Measurements from ENCODE around the gene DMRTA2.

DMRTA2 gene

GRCh38 chr1:50422946-50423669, at the start of gene DMRTA2:
Gene DMRTA2 (minus strand): TSS chr1:50423443. CDS start chr1:50421536, 1,907 bp downstream.
- Histone ChIP-seq H3K36me3 (ENCODE audit: control insufficient read depth, low read depth, low read length) (no peaks in the 10 kb centered on the region), H3K27ac (ENCODE audit: low read length) (no peak within 1 kb of the TSS), H3K4me3 (ENCODE audit: low read length) (peak within 1 kb of the TSS; percentile 47), H3K4me1 (ENCODE audit: control insufficient read depth, low read depth, low read length) (peaks cover 23% of the 10 kb centered on the region), H3K9me3 (ENCODE audit: control insufficient read depth, low read depth, low read length) (no peaks in the 10 kb centered on the region), H3K9ac (ENCODE audit: low read length) (no peak within 1 kb of the TSS), H3K27me3 (ENCODE audit: control insufficient read depth, insufficient read depth, low read length) (peaks cover 100% of the 10 kb centered on the region)

- no peak overlapping the region for H3K27ac ChIP-seq (ENCODE audit: low read length)
- H3K4me3 ChIP-seq (ENCODE audit: low read length) = no peak overlapping the region
- H3K27me3 ChIP-seq (ENCODE audit: control insufficient read depth, insufficient read depth, low read length) = no peaks in the 10 kb centered on the region
- peaks cover 19% of the 10 kb centered on the region for H3K4me1 ChIP-seq (ENCODE audit: control insufficient read depth, low read depth, low read length)
- no peak overlapping the region for H3K9ac ChIP-seq (ENCODE audit: low read length)
- no peaks in the 10 kb centered on the region for H3K9me3 ChIP-seq (ENCODE audit: control insufficient read depth, low read depth, low read length)
- H3K36me3 ChIP-seq (ENCODE audit: control insufficient read depth, low read depth, low read length) = no peaks in the 10 kb centered on the region
These were observed 48.7 kb upstream of the DMRTA2 start for GRCh38 chr1:50471967-50472366.

GRCh38 chr1:50462964-50463363, 39.7 kb upstream of the DMRTA2 start:
- no peaks in the 10 kb centered on the region for H3K9me3 ChIP-seq (ENCODE audit: control insufficient read depth, low read depth, low read length)
- no peaks in the 10 kb centered on the region for H3K4me1 ChIP-seq (ENCODE audit: control insufficient read depth, low read depth, low read length)
- no peak overlapping the region for H3K27ac ChIP-seq (ENCODE audit: low read length)
- no peak overlapping the region for H3K9ac ChIP-seq (ENCODE audit: low read length)
- H3K4me3 ChIP-seq (ENCODE audit: low read length) = no peak overlapping the region
- H3K36me3 ChIP-seq (ENCODE audit: control insufficient read depth, low read depth, low read length) = no peaks in the 10 kb centered on the region
- no peaks in the 10 kb centered on the region for H3K27me3 ChIP-seq (ENCODE audit: control insufficient read depth, insufficient read depth, low read length)

- H3K27me3 ChIP-seq (ENCODE audit: control insufficient read depth, insufficient read depth, low read length) = no peaks in the 10 kb centered on the region
These were observed 35.3 kb upstream of the DMRTA2 start for GRCh38 chr1:50458507-50458906.

GRCh38 chr1:50454911-50455310, 31.7 kb upstream of the DMRTA2 start:
- Histone ChIP-seq H3K9ac (ENCODE audit: low read length) (no peak overlapping the region), H3K4me1 (ENCODE audit: control insufficient read depth, low read depth, low read length) (no peaks in the 10 kb centered on the region), H3K9me3 (ENCODE audit: control insufficient read depth, low read depth, low read length) (no peaks in the 10 kb centered on the region), H3K36me3 (ENCODE audit: control insufficient read depth, low read depth, low read length) (no peaks in the 10 kb centered on the region), H3K4me3 (ENCODE audit: low read length) (no peak overlapping the region), H3K27ac (ENCODE audit: low read length) (no peak overlapping the region), H3K27me3 (ENCODE audit: control insufficient read depth, insufficient read depth, low read length) (no peaks in the 10 kb centered on the region)

More at GRCh38 chr1:50458507-50458906, 35.3 kb upstream of the DMRTA2 start:
- H3K36me3 ChIP-seq (ENCODE audit: control insufficient read depth, low read depth, low read length) = no peaks in the 10 kb centered on the region
- no peaks in the 10 kb centered on the region for H3K4me1 ChIP-seq (ENCODE audit: control insufficient read depth, low read depth, low read length)
- no peak overlapping the region for H3K27ac ChIP-seq (ENCODE audit: low read length)
- no peak overlapping the region for H3K4me3 ChIP-seq (ENCODE audit: low read length)
- no peaks in the 10 kb centered on the region for H3K9me3 ChIP-seq (ENCODE audit: control insufficient read depth, low read depth, low read length)
- H3K9ac ChIP-seq (ENCODE audit: low read length) = no peak overlapping the region

GRCh38 chr1:50453266-50453665, 30.0 kb upstream of the DMRTA2 start:
- Histone ChIP-seq H3K27ac (ENCODE audit: low read length) (no peak overlapping the region), H3K36me3 (ENCODE audit: control insufficient read depth, low read depth, low read length) (no peaks in the 10 kb centered on the region), H3K27me3 (ENCODE audit: control insufficient read depth, insufficient read depth, low read length) (no peaks in the 10 kb centered on the region), H3K4me3 (ENCODE audit: low read length) (no peak overlapping the region), H3K9ac (ENCODE audit: low read length) (no peak overlapping the region), H3K9me3 (ENCODE audit: control insufficient read depth, low read depth, low read length) (no peaks in the 10 kb centered on the region), H3K4me1 (ENCODE audit: control insufficient read depth, low read depth, low read length) (no peaks in the 10 kb centered on the region)

- Histone ChIP-seq H3K4me3 (ENCODE audit: low read length) (no peak overlapping the region), H3K9ac (ENCODE audit: low read length) (no peak overlapping the region), H3K9me3 (ENCODE audit: control insufficient read depth, low read depth, low read length) (no peaks in the 10 kb centered on the region), H3K4me1 (ENCODE audit: control insufficient read depth, low read depth, low read length) (no peaks in the 10 kb centered on the region), H3K36me3 (ENCODE audit: control insufficient read depth, low read depth, low read length) (no peaks in the 10 kb centered on the region), H3K27ac (ENCODE audit: low read length) (no peak overlapping the region), H3K27me3 (ENCODE audit: control insufficient read depth, insufficient read depth, low read length) (no peaks in the 10 kb centered on the region)
These were observed 29.5 kb upstream of the DMRTA2 start for GRCh38 chr1:50452700-50453099.

- no peaks in the 10 kb centered on the region for H3K9me3 ChIP-seq (ENCODE audit: control insufficient read depth, low read depth, low read length)
- no peaks in the 10 kb centered on the region for H3K27me3 ChIP-seq (ENCODE audit: control insufficient read depth, insufficient read depth, low read length)
- no peaks in the 10 kb centered on the region for H3K36me3 ChIP-seq (ENCODE audit: control insufficient read depth, low read depth, low read length)
- H3K4me3 ChIP-seq (ENCODE audit: low read length) = no peak overlapping the region
- no peak overlapping the region for H3K27ac ChIP-seq (ENCODE audit: low read length)
- no peak overlapping the region for H3K9ac ChIP-seq (ENCODE audit: low read length)
- no peaks in the 10 kb centered on the region for H3K4me1 ChIP-seq (ENCODE audit: control insufficient read depth, low read depth, low read length)
These were observed 27.8 kb upstream of the DMRTA2 start for GRCh38 chr1:50450861-50451653.

- no peaks in the 10 kb centered on the region for H3K27me3 ChIP-seq (ENCODE audit: control insufficient read depth, insufficient read depth, low read length)
- no peaks in the 10 kb centered on the region for H3K9me3 ChIP-seq (ENCODE audit: control insufficient read depth, low read depth, low read length)
These were observed 24.7 kb upstream of the DMRTA2 start for GRCh38 chr1:50447961-50448360.

GRCh38 chr1:50441183-50441582, 17.9 kb upstream of the DMRTA2 start:
- H3K4me3 ChIP-seq (ENCODE audit: low read length) = no peak overlapping the region
- H3K4me1 ChIP-seq (ENCODE audit: control insufficient read depth, low read depth, low read length) = no peaks in the 10 kb centered on the region
- H3K9ac ChIP-seq (ENCODE audit: low read length) = no peak overlapping the region
- no peaks in the 10 kb centered on the region for H3K27me3 ChIP-seq (ENCODE audit: control insufficient read depth, insufficient read depth, low read length)
- no peak overlapping the region for H3K27ac ChIP-seq (ENCODE audit: low read length)
- H3K9me3 ChIP-seq (ENCODE audit: control insufficient read depth, low read depth, low read length) = no peaks in the 10 kb centered on the region
- peaks cover 3% of the 10 kb centered on the region for H3K36me3 ChIP-seq (ENCODE audit: control insufficient read depth, low read depth, low read length)

More at GRCh38 chr1:50447961-50448360, 24.7 kb upstream of the DMRTA2 start:
- Histone ChIP-seq H3K9ac (ENCODE audit: low read length) (no peak overlapping the region), H3K27ac (ENCODE audit: low read length) (no peak overlapping the region), H3K4me1 (ENCODE audit: control insufficient read depth, low read depth, low read length) (no peaks in the 10 kb centered on the region), H3K4me3 (ENCODE audit: low read length) (no peak overlapping the region), H3K36me3 (ENCODE audit: control insufficient read depth, low read depth, low read length) (no peaks in the 10 kb centered on the region)

- H3K4me3 ChIP-seq (ENCODE audit: low read length) = no peak overlapping the region
- no peaks in the 10 kb centered on the region for H3K9me3 ChIP-seq (ENCODE audit: control insufficient read depth, low read depth, low read length)
- H3K36me3 ChIP-seq (ENCODE audit: control insufficient read depth, low read depth, low read length) = peaks cover 3% of the 10 kb centered on the region
- no peak overlapping the region for H3K27ac ChIP-seq (ENCODE audit: low read length)
- no peak overlapping the region for H3K9ac ChIP-seq (ENCODE audit: low read length)
- peaks cover 7% of the 10 kb centered on the region for H3K27me3 ChIP-seq (ENCODE audit: control insufficient read depth, insufficient read depth, low read length)
- H3K4me1 ChIP-seq (ENCODE audit: control insufficient read depth, low read depth, low read length) = no peaks in the 10 kb centered on the region
These were observed 15.7 kb upstream of the DMRTA2 start for GRCh38 chr1:50438945-50439344.

All from iPS-18a (cell line).